ENCODE data around the gene CD96. TPM values are rescaled to one million over a fixed set of nuclear protein-coding genes. Genes with fewer than 3 reads are reported as not detected.

The CD96 gene
- total RNA-seq, 1 donor from 2014 or later = not detected

DNA sequence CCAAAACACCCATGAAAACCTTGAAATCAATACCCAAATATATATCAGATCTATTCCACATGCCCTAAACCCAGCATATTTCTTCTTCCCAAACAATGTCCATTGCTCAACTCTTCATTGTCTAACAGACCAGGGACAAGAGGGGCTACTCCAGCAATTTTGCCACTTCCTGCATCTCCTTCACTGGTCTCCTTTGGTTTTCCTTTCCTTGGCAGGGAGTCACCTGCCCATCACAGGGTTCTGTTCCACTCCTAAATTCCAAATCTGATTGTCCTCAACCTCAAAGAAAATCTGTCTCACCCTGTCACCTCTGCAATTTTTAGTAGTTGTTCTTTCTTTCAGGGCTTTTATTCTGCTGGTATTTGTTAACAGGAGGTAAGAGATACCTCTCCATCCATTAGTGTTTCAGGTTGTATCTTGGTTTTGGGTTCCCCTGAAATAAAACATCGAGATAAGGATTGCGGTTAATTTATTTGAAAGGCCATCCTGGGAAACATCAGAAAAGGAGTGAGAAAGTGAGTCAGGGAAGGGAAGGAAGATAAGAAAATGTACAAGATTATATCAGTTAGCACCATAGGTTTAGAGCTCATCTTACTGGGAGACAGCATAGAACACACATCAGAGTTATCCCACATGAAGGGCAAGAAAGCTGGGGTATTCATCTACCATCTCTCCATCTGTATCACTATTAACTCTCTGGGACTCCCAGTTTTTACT, 39.6 kb downstream of the CD96 start:
- Mint-ChIP-seq H3K27me3 (ENCODE audit: low read depth) (no peaks in the 10 kb centered on the region), H3K4me3 (no peak overlapping the region), H3K27ac (ENCODE audit: unreplicated experiment) (no peak overlapping the region), H3K36me3 (ENCODE audit: low read depth) (no peaks in the 10 kb centered on the region), H3K9me3 (peaks cover 9% of the 10 kb centered on the region), H3K4me1 (no peaks in the 10 kb centered on the region)
- no peak for DNase-seq (ENCODE audit: low read depth, low spot score)
- TF ChIP-seq, protein P1, sequence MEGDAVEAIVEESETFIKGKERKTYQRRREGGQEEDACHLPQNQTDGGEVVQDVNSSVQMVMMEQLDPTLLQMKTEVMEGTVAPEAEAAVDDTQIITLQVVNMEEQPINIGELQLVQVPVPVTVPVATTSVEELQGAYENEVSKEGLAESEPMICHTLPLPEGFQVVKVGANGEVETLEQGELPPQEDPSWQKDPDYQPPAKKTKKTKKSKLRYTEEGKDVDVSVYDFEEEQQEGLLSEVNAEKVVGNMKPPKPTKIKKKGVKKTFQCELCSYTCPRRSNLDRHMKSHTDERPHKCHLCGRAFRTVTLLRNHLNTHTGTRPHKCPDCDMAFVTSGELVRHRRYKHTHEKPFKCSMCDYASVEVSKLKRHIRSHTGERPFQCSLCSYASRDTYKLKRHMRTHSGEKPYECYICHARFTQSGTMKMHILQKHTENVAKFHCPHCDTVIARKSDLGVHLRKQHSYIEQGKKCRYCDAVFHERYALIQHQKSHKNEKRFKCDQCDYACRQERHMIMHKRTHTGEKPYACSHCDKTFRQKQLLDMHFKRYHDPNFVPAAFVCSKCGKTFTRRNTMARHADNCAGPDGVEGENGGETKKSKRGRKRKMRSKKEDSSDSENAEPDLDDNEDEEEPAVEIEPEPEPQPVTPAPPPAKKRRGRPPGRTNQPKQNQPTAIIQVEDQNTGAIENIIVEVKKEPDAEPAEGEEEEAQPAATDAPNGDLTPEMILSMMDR (conservative IDR thresholded peaks at IDR 0.05) = no peak

DNA sequence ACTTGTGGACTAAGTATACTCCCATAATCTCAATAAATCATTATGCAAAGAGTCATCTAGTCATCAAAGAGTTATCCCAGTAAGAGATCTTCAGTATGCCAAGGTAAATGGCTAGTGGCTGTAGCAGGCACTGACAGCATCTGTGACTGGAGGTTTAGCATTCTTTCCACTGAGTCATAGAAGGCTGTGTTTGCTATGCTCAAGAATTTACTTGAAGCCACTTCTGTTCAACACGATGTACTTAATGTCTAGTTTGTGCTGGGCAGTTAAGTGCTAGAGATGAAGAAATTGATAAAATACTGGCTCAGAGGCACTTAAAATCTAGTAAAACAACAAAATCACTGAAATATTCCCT, 40.1 kb downstream of the CD96 start:
- no peak overlapping the region for H3K27ac Mint-ChIP-seq (ENCODE audit: unreplicated experiment)
- TF ChIP-seq, protein P1 (conservative IDR thresholded peaks at IDR 0.05) = no peak

DNA sequence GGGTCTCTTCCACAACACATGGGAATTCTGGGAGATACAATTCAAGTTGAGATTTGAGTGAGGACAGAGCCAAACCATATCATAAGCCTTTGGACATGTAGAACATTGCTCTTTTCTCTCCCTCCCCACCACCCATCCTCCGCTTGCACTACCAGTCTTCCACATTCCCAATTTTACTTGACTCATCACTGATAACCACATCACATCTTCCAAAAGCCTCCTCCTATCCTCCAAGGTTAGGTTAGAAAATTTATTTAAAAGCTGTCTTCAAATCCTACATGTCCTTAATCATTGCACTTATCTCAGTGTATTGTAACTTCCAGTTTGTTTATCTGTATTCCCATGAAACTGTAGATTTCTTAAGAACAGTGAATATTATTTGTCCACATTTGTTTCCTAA, 42.7 kb downstream of the CD96 start:
- DNase-seq (ENCODE audit: low read depth, low spot score) = no peak
- TF ChIP-seq, protein P1 (conservative IDR thresholded peaks at IDR 0.05) = no peak
- Mint-ChIP-seq H3K27me3 (ENCODE audit: low read depth) (no peaks in the 10 kb centered on the region), H3K27ac (ENCODE audit: unreplicated experiment) (no peak overlapping the region), H3K4me1 (no peaks in the 10 kb centered on the region), H3K4me3 (no peak overlapping the region), H3K9me3 (peaks cover 11% of the 10 kb centered on the region), H3K36me3 (ENCODE audit: low read depth) (no peaks in the 10 kb centered on the region)

More for the DNA sequence above, 40.1 kb downstream of the CD96 start:
- no peak for DNase-seq (ENCODE audit: low read depth, low spot score)
- H3K9me3 Mint-ChIP-seq = peaks cover 11% of the 10 kb centered on the region
- no peaks in the 10 kb centered on the region for H3K27me3 Mint-ChIP-seq (ENCODE audit: low read depth)
- no peak overlapping the region for H3K4me3 Mint-ChIP-seq
- no peaks in the 10 kb centered on the region for H3K4me1 Mint-ChIP-seq
- no peaks in the 10 kb centered on the region for H3K36me3 Mint-ChIP-seq (ENCODE audit: low read depth)

DNA sequence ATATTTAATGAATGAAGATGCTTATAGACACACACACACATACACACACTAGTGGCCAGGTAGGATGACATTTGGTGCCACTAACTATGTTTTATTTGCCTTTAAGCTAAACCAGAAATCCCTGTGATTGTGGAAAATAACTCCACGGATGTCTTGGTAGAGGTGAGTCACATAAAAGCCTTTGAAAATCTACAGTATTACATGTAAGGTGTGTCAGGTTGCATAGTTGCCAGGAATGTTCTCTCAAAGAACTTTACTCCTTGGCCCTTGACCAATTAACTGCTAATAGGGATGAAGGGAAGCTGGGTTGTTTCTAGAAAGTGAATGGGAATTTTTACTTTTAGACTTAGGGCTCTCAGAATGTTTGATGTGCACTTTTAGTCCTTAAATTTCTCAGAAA, 43.2 kb downstream of the CD96 start:
- H3K36me3 Mint-ChIP-seq (ENCODE audit: low read depth) = no peaks in the 10 kb centered on the region
- DNase-seq (ENCODE audit: low read depth, low spot score) = no peak
- TF ChIP-seq, protein P1 (conservative IDR thresholded peaks at IDR 0.05) = no peak
- H3K27me3 Mint-ChIP-seq (ENCODE audit: low read depth) = no peaks in the 10 kb centered on the region
- H3K4me3 Mint-ChIP-seq = no peak overlapping the region
- H3K27ac Mint-ChIP-seq (ENCODE audit: unreplicated experiment) = no peak overlapping the region
- H3K9me3 Mint-ChIP-seq = peaks cover 11% of the 10 kb centered on the region
- H3K4me1 Mint-ChIP-seq = no peaks in the 10 kb centered on the region

DNA sequence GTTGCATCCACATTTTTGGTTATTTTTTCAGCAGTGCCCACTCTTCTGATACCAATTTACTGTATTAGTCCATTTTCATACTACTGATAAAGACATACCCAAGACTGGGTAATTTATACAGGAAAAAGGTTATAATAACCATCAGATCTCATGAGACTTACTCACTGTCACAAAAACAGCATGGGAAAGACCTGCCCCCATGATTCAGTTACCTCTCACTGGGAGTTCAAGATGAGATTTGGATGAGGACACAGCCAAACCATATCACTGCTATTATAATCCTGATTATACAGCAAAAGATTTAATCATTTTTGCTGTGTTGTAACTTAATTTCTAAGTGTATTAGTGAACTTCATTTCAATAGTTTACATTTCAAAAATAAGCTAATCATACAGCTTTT, 46.5 kb downstream of the CD96 start:
- DNase-seq (ENCODE audit: low read depth, low spot score) = no peak
- Mint-ChIP-seq H3K9me3 (peaks cover 11% of the 10 kb centered on the region), H3K4me3 (no peak overlapping the region), H3K4me1 (no peaks in the 10 kb centered on the region), H3K27me3 (ENCODE audit: low read depth) (no peaks in the 10 kb centered on the region), H3K27ac (ENCODE audit: unreplicated experiment) (no peak overlapping the region), H3K36me3 (ENCODE audit: low read depth) (no peaks in the 10 kb centered on the region)
- TF ChIP-seq, protein P1 (conservative IDR thresholded peaks at IDR 0.05) = no peak
